Left lung (tissue), 10 donors: ENCODE measurements around the gene ZDHHC5. TPM values are rescaled to one million over a fixed set of nuclear protein-coding genes. Genes with fewer than 3 reads are reported as not detected.

ENCODE experiments used
- ATAC-seq: fragments of 200-7000 bp; cut with Tn5 transposase; one replicate; pipeline ENCODE4 v1.9.1; 2020; ENCODE audit warnings: moderate library complexity
- DNase-seq, 4 donors: peaks; one replicate each; pipeline ENCODE4 v3.0.0-alpha.2; 2013 to 2020
- H3K27ac ChIP-seq, 2 donors: fragments of 200-600 bp; sonication (generic) in 1 of 2; one replicate each; pipeline versions ENCODE4 v1.5.0 to v1.8.0; 2020 to 2021
- H3K27me3 ChIP-seq, 2 donors: fragments of 200-600 bp; sonication (generic) in 1 of 2; one replicate each; pipeline versions ENCODE4 v1.5.0 to v1.8.0; 2020 to 2021
- H3K36me3 ChIP-seq, 2 donors: fragments of 200-600 bp; sonication (generic) in 1 of 2; one replicate each; pipeline versions ENCODE4 v1.5.0 to v1.8.0; 2020 to 2021
- H3K4me1 ChIP-seq, 2 donors: fragments of 200-600 bp; one replicate each; pipeline ENCODE4 v1.8.0; 2021
- H3K4me3 ChIP-seq, 2 donors: fragments of 200-600 bp; sonication (generic) in 1 of 2; one replicate each; pipeline versions ENCODE4 v1.5.0 to v1.8.0; 2020 to 2021; ENCODE audit warnings: mild to moderate bottlenecking in 1 of 2
- H3K9me3 ChIP-seq, 2 donors: fragments of 200-600 bp; sonication (generic) in 1 of 2; one replicate each; pipeline versions ENCODE4 v1.5.0 to v1.8.0; 2020 to 2021
- CTCF ChIP-seq, 2 donors: fragments of 200-600 bp; sonication (generic) in 1 of 2; IDR thresholded peaks; one replicate each; pipeline versions ENCODE4 v1.5.0 to v1.8.0; 2021; ENCODE audit warnings: antibody characterized with exemption in 2 of 2
- intact Hi-C, 2 donors: fragments of 100-400 bp; cut with DNase I; formaldehyde crosslinking; loops; one replicate each; pipeline versions ENCODE4 v1.11.2 to v1.14.2; 2022
- polyA plus RNA-seq, 6 donors: library from polyadenylated mRNA; unstranded; fragments of 120-200 nt; gene quantifications; one replicate each; pipeline ENCODE4 v1.2.1, GENCODE V29; 2013; ENCODE audit not compliant: insufficient read length in 6 of 6
- total RNA-seq, 2 donors: library from RNA; stranded (reverse); fragmentation: NEBNext Ultra II Directional; extraction: Animal tissue kit (Norgen Biotek cat#: 25700); gene quantifications; one replicate each; pipeline ENCODE4 v1.2.1, GENCODE V29; 2021
- donor health status: DM: no; HTN: yes; CAD: no.
- donor health status: DM: no; HTN: no; CAD: no.

The ZDHHC5 gene
- total and polyA plus RNA-seq, 8 donors: 37.5 to 83.6 (median 43.9) TPM

- H3K4me3 ChIP-seq: no peak overlapping the region
- no peak overlapping the region for H3K27ac ChIP-seq
- DNase-seq (no peak), ATAC-seq (no peak)
- H3K4me1 ChIP-seq: peaks cover 25 to 55% of the 10 kb centered on the region in 2 donors
- H3K27me3 ChIP-seq: peaks cover 22 to 64% of the 10 kb centered on the region in 2 donors
- no peaks in the 10 kb centered on the region for H3K9me3 ChIP-seq
- no peaks in the 10 kb centered on the region for H3K36me3 ChIP-seq
- TF ChIP-seq CTCF (IDR thresholded peaks at IDR 0.05): no peak
- intact Hi-C loops: no loop called here
Measured at GRCh38 chr11:57646799-57647303, 21.1 kb upstream of the ZDHHC5 start.

DNA sequence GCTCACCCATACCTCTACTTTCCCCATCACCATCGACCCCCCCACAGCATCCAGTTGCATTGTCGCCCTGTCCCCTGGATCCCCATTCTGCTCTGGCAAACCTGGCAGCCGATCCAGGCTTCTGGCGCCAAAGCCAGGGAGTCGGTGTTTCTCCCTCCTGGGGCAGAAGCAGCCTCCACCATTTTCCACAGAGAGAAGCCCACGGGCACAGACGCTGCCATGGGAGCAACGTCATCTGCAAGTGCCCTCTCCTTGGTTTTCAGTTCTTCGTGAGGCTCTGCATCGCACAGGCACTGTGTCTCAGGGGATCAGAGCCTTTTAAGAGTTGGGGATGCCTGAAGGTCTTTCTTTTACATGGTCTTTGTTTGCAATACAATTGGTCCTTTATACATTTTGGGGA, 20.5 kb upstream of the ZDHHC5 start:
- Histone ChIP-seq H3K27ac (no peak overlapping the region), H3K9me3 (no peaks in the 10 kb centered on the region), H3K4me3 (no peak overlapping the region), H3K4me1 (peaks cover 25 to 56% of the 10 kb centered on the region in 2 donors), H3K36me3 (no peaks in the 10 kb centered on the region), H3K27me3 (peaks cover 22 to 67% of the 10 kb centered on the region in 2 donors)
- intact Hi-C loops: no loop called here
- ATAC-seq (no peak), DNase-seq (no peak)
- TF ChIP-seq CTCF (IDR thresholded peaks at IDR 0.05): no peak

DNA sequence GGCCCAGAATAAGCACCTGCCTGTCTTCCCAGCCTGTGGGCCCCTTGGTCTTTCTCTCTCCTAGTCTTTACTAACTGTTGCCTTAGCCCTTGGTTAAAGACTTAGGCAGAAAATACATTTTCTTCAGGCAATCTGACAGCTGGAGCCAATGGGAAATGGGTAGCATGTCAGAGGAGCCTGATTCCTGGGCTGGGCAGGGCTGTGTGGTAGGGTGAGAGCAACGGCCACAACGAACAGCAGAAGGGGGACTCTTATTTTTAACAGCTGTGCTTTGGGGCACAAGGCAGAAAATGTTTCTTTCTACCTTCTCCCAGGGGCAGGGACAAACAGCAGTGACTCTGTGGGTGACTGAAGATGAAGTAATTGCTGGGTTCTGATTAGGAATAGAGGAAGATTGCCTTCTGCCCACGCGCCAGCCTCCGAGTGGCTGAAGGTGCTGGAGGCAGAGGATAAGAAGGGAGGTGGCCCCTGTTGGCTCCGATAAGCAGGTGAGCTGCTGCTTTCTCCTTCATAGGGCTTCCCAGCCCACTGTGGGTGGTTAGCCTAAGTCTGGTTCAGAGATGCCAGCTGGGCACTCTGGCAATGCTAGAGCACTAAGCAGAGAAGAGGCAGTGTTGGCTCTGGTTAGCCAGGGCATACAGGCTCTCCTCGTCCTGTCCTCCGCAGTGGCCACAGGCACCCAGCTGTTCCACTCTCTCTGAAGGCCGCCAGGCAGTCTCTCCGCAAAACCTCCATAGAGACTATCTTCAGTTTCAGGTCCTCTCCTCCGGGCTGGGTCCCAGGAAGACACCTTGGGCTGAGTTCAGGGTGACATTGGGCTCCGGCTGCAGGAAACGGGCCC, 19.7 kb upstream of the ZDHHC5 start:
- peak; percentile 4 for ATAC-seq
- Histone ChIP-seq H3K9me3 (no peaks in the 10 kb centered on the region), H3K4me1 (peaks cover 25 to 62% of the 10 kb centered on the region in 2 donors), H3K27ac (no peak overlapping the region), H3K4me3 (peak overlapping the region in 1 of 2 donors; percentile 26), H3K36me3 (no peaks in the 10 kb centered on the region), H3K27me3 (peaks cover 22 to 67% of the 10 kb centered on the region in 2 donors)
- intact Hi-C loops: no loop called here
- DNase-seq: no peak
- TF ChIP-seq CTCF (IDR thresholded peaks at IDR 0.05): no peak

DNA sequence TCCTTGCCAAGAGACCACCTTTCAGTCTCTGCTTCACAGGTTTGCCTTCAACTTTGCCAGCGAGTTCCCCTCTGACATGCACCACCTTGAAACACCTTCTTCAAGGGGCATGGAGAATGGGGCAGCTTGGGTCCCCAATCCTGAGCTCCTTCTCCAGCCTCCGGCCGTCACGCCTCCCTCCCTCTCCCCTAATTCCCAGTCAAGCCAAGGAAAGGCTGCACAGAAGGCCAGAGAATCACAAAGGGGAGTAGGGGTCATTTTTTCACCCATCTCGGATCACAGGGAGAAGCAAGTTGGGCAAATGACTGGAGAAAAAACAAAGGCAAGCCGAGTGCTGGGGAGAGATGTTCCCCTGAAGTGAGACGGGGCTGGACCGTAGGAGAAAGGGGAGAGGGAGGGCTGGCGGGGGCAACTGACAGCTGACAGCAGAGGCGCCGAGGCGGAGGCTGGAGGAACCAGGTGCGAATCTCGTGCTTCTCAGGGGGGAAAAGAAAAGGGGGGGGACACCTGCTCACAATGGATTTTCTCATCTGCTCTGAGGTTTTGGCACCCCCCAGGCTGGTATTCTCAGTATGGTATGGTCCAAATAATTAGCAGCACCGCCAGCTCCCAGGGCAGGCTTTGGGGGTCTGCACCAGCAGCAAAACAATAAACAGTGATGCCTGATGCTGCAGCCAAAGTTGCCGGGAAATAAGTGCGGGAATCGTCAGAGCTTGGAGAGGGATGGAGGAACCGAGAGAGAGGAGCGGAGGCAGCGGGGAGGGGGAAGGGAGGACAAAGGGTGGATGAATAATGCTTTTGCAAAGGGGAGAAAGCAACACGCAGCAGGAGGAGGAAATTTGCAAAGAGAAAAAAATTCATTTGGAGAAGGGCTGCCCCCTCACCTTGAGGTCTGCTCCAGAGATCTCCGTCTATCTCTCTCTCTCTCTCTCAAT, 18.8 kb upstream of the ZDHHC5 start:
- no peaks in the 10 kb centered on the region for H3K36me3 ChIP-seq
- peak overlapping the region; percentile 12 to 26 for H3K4me3 ChIP-seq
- no peak for ATAC-seq
- H3K27me3 ChIP-seq: peaks cover 22 to 69% of the 10 kb centered on the region in 2 donors
- intact Hi-C loops: no loop called here
- DNase-seq: no peak
- TF ChIP-seq CTCF (IDR thresholded peaks at IDR 0.05): no peak
- no peaks in the 10 kb centered on the region for H3K9me3 ChIP-seq
- H3K4me1 ChIP-seq: peaks cover 25 to 62% of the 10 kb centered on the region in 2 donors
- H3K27ac ChIP-seq: no peak overlapping the region
